ENCODE results near the gene NEK2.

- TF ChIP-seq CTCF (conservative IDR thresholded peaks at IDR 0.05; ENCODE audit: low read depth, low read length) (no peak), EZH2 (IDR thresholded peaks at IDR 0.05; ENCODE audit: low read length, unreplicated experiment) (no peak)
Measured at GRCh38 chr1:211676106-211676583, 724 bp upstream of the NEK2 start.

All from PC-3 (cell line).